C1 segment of cervical spinal cord (tissue), 14 donors: Measurements from ENCODE around the gene PRKAR1B.

Source experiments
- DNase-seq, 14 donors: peaks; one replicate each; lab custom pipeline; 2025; lab: John Stamatoyannopoulos, UW

PRKAR1B gene

DNA sequence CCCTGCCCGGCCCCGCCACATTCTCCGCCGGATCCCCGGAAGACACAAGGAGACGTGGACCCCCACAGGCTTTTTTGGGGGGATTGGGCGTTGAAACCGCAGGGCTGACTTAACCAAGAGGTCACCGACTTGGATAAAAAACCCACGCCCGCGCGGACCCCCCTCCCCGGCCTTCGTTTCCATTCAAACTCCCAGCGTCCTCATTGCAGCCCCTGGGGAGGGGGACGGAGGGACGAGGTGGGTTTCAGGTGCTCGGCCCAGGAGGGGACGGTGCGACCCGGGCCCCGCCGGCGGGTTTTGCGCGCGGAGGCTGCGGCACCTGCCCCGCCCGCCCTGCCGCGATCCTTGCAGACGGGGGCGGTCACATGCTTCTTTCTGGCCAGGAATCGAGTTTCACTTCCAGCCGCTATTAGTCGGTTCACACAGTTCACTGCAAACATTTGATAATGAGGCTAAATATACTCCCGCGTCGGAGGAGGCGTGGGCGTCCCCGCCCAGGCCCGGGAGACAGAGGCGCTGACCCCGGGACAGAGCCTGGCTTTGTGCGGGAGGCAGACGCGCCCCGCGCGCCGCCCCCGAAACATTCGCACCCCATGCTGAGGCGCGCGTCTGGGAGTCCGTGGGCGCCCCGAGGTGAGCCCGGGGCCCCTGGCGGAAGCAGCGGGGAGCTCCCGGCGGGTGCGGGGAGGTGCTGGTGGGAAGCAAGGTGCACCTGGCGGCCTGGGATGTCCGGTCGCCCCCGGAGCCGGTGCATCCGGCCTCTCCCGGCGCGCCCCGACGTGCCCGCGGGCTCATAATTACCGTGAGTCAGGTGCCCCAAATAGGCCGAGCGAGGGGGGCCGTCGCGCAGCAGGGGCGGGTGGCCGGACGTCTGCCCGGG is 204.8 kb downstream of the PRKAR1B start:
- DNase-seq: peak in 6 of 14 donors; percentile 9 to 51 (median 26)

DNA sequence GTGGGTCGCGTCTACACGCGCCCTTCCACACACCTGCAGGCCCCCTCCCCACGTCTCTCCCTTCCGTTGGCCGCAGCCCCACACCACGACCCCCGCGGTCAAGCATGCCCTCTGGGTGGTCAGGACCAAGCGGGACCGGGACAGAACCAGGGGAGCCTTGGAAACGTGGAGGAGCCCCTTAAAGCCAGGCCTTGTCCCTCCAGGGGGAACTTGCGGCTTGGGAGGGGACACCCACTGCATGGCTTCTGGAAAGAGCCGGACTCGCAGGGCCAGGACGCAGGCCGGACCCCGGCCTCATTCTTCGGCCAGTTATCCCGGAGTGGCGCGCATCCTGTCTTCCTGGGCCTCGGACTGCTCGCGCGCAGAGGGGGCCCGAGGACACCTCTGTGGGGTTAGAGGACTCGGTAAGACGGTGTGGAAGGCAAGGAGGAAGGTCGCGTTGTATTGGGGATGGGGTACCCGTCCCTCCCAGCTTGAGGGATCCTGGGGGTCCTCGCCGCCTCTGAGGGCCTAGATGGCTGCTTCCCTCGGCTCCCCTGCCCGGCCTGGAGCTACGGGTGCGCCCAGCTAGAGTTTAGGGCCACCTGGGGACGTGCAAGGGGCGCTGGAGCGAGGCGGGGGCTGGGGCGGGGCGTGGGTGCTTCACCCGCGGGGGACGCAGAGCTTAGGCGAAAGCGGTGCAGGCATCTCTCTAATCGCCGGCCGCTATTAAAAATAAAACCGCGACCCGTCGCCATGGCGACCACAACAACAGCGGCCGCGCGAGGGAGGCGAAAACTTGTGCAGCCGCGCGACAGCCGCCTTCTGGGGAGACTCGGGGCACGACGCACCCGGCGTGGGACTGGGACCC is 205.6 kb downstream of the PRKAR1B start:
- no peak for DNase-seq

DNA sequence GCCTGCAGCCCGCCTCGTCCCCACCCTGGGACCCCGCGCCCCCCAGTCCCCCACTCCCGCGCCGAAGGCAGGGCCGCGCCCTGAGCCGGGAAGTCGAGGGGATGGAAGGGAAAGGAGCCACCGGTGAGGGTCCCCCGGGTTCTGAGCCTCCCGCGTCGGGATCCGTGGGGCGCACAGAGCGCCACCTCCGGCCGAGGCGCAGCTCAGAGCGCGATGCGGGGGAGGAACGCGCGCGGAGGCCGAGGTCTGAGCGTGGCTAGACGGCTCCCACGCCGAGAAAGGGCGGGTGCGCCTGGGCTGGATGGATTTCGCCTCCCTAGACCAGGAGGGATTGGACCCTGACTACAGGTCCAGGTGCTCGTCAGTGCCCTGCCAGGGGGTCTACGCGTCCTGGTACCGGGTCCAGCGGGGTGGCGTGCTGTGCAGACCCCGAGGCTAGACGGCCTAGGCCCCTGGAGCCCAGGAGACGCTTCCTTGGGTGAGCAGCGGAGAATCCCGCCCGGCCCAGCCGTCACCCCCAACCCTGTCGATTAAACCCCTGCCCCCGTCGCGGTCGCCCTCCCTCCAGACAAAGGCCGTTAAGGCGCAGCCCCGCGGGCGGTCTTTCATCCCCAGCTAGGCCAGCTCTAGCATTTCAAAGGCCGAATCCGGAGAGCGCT is 206.4 kb downstream of the PRKAR1B start:
- no peak for DNase-seq

DNA sequence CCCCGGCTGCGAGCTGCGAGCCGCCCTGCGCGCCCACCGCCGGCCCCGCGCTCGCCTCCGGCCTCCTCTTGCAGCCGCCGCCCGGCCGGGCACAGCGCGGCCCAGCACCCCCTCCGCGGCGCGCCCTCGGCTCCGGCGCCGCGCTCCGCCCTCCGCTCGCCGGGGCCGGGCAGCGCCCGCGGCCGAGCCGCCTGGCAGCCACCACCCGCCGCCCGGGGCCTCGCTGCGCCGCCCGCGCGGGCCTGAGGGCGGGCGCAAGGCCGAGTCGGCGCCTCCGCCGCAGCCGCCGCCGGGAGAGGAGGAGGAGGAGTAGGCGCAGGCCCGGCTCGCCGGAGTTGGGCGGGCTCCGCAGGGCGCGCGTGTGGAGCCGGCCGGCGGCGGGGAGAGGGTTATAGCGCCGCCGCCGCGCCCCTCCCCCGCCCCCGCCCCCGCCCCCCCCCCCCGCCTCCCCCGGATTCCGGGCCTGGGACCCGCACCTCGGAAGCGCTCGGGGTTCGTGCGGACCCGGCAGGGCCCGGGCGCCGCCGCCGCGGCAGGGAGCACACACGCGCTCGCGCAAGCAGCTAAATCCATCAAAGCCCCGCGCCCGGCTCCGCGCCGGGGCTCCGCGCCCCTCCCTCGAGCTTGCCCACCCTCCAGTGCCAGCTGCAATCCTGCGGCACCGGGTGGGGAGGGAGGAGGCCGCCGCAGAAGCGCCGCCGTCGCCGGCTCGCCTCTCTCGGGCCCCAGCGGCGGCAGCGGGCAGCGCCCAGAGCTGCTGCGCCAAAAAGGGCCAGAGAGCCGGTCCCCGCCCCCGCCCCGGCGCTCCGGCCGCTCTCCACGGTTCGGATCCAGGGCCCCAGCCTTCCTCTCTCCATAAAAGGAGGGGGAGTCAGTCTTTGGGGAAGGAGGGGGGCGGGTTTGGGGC is 207.3 kb downstream of the PRKAR1B start, which contains the start of gene PDGFA:
PDGFA (minus strand) TSS at position 363 of the 907 bp plus-strand sequence. CDS start 845 bp downstream, outside the sequence.
- peak in 11 of 14 donors; percentile 28 to 84 (median 60) for DNase-seq

- DNase-seq: peak in 13 of 14 donors; percentile 35 to 87 (median 73)
These were observed 208.2 kb downstream of the PRKAR1B start for GRCh38 chr7:518630-519483.

DNA sequence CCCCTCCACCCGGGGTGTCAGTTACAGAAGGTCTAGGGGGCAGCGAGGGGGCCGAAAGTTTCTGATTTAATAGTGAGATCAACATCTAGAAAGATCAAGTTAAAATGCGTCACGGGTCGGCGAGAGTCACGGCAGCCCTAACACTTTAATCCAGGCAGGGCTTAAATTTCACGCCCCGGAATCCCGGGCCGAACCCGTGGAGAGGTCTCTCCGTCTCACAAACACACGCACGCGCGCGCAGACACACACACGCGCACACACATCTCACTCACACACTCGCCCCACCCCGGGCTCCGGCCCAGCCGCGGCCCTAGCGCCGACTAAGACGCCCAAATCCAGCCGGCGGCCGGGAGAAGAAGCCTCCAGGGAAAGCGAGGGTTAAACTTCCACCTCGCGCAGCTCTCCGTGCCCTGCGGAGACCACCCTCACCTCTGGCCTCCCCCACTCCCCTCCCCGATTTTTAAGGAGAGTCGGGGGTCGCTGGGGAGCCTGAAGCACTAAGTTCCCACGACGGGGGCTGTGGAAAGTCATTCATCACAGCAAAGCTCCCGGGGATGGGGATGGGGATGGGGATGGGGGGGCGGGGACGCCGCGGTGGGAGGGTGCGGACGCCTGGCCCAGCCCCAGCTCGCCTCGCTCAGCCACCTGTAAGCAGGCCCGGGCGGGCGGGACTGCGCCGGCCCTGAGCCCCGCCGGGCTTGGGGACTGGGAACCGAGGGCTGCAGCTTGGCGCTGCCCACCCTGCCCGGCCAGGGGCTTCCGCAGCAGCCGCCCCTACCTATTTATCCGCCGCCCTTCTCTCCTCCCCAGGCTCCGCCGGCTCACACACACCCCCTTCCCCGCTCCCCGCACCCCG is 209.1 kb downstream of the PRKAR1B start:
- peak in 10 of 14 donors; percentile 19 to 70 (median 44) for DNase-seq

GRCh38 chr7:516606-517456 is 210.2 kb downstream of the PRKAR1B start:
- peak in 4 of 14 donors; percentile 44 to 54 (median 46) for DNase-seq

DNA sequence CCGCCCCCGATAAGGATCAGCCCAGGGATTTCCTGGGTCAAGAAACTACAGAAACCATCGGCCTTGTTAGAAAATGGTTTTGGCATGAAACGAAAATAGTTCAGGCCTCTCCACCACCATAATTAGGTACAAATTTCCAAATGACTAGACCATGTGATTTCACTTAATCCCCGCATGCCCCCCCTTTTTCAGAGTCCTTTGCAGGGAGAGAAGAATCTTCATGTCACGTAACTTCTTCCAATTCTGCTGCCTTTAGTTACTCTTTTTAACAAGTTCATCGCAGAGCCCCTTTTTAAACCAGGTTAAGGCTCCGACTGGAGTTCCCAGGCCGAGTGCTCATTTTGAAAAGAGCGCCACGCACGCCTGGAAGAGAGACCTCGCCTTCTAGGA is 210.9 kb downstream of the PRKAR1B start:
- DNase-seq: no peak

GRCh38 chr7:515628-516027 is 211.5 kb downstream of the PRKAR1B start:
- DNase-seq: no peak

DNA sequence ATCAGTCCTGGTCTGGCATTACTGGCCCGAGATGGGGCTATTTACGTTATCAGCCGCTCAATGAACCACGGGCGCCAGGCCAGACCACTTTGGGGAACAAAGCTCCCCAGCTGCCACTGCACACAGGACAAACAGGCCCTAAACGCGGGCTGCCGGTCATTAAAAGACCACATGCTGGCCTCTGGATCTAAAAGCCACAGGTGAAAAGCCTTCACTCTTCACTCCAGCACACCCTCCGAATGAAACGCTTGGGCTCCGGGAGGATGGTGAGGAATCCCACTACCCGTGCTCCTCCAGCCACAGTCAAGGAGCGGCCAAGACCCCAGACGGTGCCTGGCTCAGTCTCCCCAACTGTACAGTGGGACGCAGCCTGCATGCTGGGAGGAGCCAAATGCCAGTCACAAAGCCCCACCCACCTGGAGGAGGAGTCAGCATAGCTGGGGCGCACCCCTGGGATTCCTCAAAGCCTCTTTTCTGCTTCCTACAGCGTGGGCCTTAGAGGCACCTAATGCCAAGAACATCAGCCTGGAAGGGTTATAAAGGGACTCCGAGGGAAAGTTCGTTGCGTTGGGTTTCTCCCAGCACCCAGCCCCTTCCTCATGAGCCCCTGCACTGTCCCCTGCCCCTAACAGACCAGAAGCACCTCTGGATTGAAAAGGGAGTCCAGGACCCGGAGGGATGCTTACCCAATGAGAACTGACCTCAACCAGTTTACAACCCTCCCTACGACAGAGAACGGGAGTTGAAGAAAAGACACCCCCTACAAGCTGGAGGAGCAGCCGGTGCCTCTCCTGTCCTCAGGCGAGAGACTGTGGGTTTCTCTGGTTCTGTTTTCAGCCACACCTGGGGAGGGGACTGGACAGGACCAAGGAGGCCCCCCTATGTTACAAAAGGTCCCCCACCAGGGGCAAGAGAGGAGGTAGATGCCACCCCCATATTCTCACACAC is 212.2 kb downstream of the PRKAR1B start:
- peak in 7 of 14 donors; percentile 26 to 39 (median 33) for DNase-seq

DNA sequence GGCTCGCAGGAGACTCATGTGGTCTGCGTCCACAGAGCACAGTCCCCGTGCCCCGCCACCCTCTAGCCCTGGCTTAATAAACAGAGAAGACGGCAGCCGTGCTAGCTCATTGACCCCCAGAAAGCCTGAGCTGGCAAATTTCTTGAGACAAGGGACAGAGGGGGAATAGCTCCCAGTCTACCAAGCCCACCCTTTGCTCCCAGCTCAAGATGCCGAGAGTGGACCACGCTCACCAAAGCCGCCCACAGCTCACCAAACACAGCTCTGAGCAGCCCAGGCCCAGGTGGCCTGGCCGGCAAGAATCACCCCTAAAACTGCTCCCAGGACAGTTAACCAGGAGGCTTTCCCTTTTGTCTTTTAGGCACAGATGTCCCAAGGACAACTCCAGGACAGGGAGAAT is 212.8 kb downstream of the PRKAR1B start:
- no peak for DNase-seq

GRCh38 chr7:513521-514166 is 213.4 kb downstream of the PRKAR1B start:
- DNase-seq: no peak

GRCh38 chr7:512541-513311 is 214.4 kb downstream of the PRKAR1B start:
- peak in 1 of 14 donors; percentile 13 for DNase-seq

DNA sequence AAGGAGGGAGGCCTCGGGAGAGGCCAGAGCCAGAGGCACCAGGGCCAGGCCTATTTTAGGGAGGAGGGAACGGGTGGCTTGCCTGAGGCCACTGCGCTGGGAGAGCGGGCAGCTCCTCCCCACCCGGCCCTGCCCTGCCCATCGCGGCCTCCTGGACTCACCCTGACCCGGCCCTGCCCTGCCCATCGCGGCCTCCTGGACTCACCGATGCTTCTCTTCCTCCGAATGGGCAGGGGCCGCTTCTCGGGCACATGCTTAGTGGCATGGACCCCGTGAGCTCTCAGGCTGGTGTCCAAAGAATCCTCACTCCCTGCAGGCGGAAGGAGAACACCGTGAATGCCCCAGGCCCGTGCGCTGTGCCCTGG is 215.0 kb downstream of the PRKAR1B start:
- DNase-seq: no peak

DNA sequence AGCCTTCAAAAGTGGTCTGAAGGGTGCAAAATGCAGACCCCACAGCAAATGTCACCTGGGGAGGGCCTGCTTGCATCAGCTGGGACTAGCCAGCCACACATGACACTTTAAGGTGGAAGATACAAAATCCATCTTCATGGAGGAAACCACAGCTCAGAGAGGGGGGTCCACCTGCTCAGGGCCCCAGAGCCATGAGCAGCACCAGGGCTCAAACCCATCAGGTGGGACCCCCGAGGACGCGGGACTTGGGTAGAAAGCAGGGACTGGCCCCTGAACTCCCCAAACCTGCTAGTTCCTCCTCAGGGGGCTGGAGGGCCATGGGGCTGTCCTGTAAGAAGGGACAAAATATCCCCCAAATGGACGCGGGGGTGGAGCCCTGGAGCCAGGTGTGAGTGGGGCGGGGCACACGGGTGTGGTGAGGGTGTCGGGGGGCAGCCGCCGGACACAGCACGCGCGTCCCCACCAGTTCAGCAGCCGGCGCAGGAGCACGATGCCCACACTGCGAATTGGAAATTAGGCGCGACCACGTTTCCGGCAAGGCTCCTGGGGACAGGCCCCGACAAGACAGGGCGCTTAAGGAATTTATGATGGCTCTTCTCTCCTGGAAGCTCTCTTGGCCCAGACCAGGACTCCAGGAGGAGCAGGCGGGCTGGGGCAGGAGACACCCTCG is 215.5 kb downstream of the PRKAR1B start:
- DNase-seq: no peak
